GM19455 (cell line): ENCODE measurements around the gene CIROP.

Experiments
- ATAC-seq: cut with Tn5 transposase; IDR thresholded peaks from one replicate; pipeline ENCODE4 v1.9.1; 2021; ENCODE audit not compliant: unreplicated experiment

The CIROP gene

GRCh38 chr14:23095196-23096108 is 9.3 kb downstream of the CIROP start, which contains the start of gene C14orf119:
Gene C14orf119, plus strand, starts transcription at chr14:23095505. Its CDS starts 2,154 bp downstream, at chr14:23097659.
- ATAC-seq = peak; percentile 90

- ATAC-seq = peak; percentile 38
These were observed 10.1 kb downstream of the CIROP start, which contains the start of gene ACIN1 for GRCh38 chr14:23094666-23095195. Gene ACIN1, minus strand, starts transcription at chr14:23095136. Its CDS starts 24 bp downstream, at chr14:23095112.

- ATAC-seq = no peak
These were observed 10.7 kb downstream of the CIROP start for GRCh38 chr14:23093991-23094665.

GRCh38 chr14:23093526-23093925 is 11.3 kb downstream of the CIROP start:
- ATAC-seq = no peak

- no peak for ATAC-seq
These were observed 11.7 kb downstream of the CIROP start for GRCh38 chr14:23093104-23093503.

GRCh38 chr14:23091294-23092225 is 13.2 kb downstream of the CIROP start:
- ATAC-seq = no peak

GRCh38 chr14:23090254-23090636 is 14.5 kb downstream of the CIROP start:
- no peak for ATAC-seq

GRCh38 chr14:23089498-23090253 is 15.1 kb downstream of the CIROP start:
- ATAC-seq = no peak

GRCh38 chr14:23086565-23086964 is 18.2 kb downstream of the CIROP start:
- no peak for ATAC-seq

GRCh38 chr14:23085458-23085857 is 19.3 kb downstream of the CIROP start:
- ATAC-seq = no peak

- ATAC-seq = no peak
These were observed 24.3 kb downstream of the CIROP start for GRCh38 chr14:23080474-23080873.

GRCh38 chr14:23079716-23080115 is 25.1 kb downstream of the CIROP start:
- ATAC-seq = no peak

GRCh38 chr14:23078692-23079116 is 26.1 kb downstream of the CIROP start:
- ATAC-seq = no peak

GRCh38 chr14:23077962-23078361 is 26.8 kb downstream of the CIROP start:
- ATAC-seq = no peak

- ATAC-seq = no peak
These were observed 27.9 kb downstream of the CIROP start for GRCh38 chr14:23076785-23077408.

GRCh38 chr14:23074906-23075305 is 29.9 kb downstream of the CIROP start:
- ATAC-seq = no peak

GRCh38 chr14:23071921-23072539 is 32.8 kb downstream of the CIROP start:
- no peak for ATAC-seq

GRCh38 chr14:23071244-23071920 is 33.4 kb downstream of the CIROP start:
- peak; percentile 86 for ATAC-seq
